IPS-18a (cell line): ENCODE measurements around the gene MACROD2.

Experiments
- H3K27ac ChIP-seq: one replicate; pipeline ENCODE4 v1.5.1; 2013; ENCODE audit warnings: low read length
- H3K27me3 ChIP-seq: one replicate; pipeline ENCODE4 v1.6.1; 2013; ENCODE audit warnings: mild to moderate bottlenecking, low read length; ENCODE audit not compliant: control insufficient read depth, insufficient read depth
- H3K36me3 ChIP-seq: one replicate; pipeline ENCODE4 v1.6.1; 2013; ENCODE audit warnings: low read depth, low read length; ENCODE audit not compliant: control insufficient read depth
- H3K4me1 ChIP-seq: one replicate; pipeline ENCODE4 v1.6.1; 2013; ENCODE audit warnings: low read depth, low read length; ENCODE audit not compliant: control insufficient read depth
- H3K4me3 ChIP-seq: one replicate; pipeline ENCODE4 v1.5.1; 2013; ENCODE audit warnings: low read length
- H3K9ac ChIP-seq: one replicate; pipeline ENCODE4 v1.6.1; 2013; ENCODE audit warnings: mild to moderate bottlenecking, low read length, moderate library complexity
- H3K9me3 ChIP-seq: one replicate; pipeline ENCODE4 v1.6.1; 2013; ENCODE audit warnings: low read depth, low read length; ENCODE audit not compliant: control insufficient read depth

Gene MACROD2

DNA sequence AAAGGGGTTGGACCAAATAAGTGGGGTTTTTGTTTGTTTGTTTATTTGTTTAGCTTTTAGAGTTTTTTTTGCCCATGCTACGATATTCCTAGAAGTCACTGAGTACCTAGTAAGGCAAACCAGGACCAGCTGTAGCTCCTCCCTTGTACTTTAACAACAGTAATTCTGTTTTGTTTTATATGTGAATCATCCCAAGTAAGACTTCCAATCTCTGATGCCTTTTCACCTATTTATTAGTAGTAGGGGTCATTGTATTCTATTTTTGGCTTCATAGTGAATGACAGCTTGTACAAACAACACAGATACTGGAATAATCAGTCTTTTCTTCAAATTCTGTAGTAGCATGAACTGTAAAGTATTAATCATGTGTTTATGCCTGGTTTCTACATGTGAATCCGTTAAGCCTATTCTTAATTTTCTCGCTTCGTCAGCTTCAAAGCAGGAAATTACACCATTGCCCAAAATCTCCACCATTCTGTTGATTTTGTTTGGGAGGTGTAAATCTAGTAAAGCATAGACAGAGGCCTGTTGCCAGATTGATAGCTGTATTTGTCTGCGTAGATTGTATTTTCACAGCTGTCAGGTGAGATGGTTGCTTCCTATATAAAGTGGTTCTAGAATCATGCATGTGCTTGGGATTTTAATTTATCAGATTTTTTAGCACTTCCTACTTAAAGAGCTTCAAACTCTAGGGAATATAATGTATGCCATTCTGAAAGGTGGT is 493.6 kb downstream of the MACROD2 start:
- no peak overlapping the region for H3K9ac ChIP-seq
- no peaks in the 10 kb centered on the region for H3K9me3 ChIP-seq
- no peaks in the 10 kb centered on the region for H3K27me3 ChIP-seq
- H3K4me3 ChIP-seq: no peak overlapping the region
- no peak overlapping the region for H3K27ac ChIP-seq
- no peaks in the 10 kb centered on the region for H3K4me1 ChIP-seq
- no peaks in the 10 kb centered on the region for H3K36me3 ChIP-seq

DNA sequence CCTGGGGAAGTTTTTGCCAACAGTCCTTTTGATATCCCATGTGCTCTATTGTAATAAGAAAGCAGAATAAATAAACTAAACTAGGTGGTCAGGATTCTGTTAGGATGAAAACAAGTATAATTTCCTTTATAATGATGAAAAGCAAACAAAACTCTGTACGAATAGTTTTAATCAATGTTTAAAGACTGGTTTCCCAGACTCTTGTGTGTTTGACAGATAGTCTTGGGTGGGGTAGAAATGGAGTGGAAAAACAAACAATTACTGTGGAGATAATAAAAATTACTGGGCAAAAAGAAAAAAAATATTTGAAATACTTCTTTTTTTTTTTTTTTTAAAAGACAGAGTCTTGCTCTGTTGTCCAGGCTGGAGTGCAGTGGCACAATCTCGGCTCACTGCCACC is 494.2 kb downstream of the MACROD2 start:
- Histone ChIP-seq H3K27ac (no peak overlapping the region), H3K4me1 (no peaks in the 10 kb centered on the region), H3K4me3 (no peak overlapping the region), H3K9ac (no peak overlapping the region), H3K36me3 (no peaks in the 10 kb centered on the region), H3K27me3 (no peaks in the 10 kb centered on the region), H3K9me3 (no peaks in the 10 kb centered on the region)

DNA sequence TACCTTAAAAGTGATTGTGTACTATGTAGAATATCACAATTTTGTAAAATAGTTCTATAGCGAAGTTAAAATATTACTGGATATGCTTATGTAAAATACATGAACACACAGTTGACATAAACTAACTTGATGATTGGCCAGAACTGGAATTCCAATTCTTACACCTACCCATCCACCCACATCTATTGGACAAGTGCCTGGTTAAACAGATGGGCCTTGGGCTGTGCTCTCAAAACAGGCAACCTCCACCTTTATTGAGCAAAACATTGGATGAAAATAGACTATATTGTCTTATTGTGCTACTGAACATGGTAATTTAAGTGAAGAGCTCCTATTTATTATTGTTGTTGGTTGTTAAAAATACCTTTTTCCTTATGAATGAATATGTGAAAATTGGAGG is 496.1 kb downstream of the MACROD2 start:
- H3K4me1 ChIP-seq: no peaks in the 10 kb centered on the region
- H3K9me3 ChIP-seq: no peaks in the 10 kb centered on the region
- H3K27me3 ChIP-seq: no peaks in the 10 kb centered on the region
- no peak overlapping the region for H3K27ac ChIP-seq
- H3K36me3 ChIP-seq: no peaks in the 10 kb centered on the region
- H3K9ac ChIP-seq: no peak overlapping the region
- H3K4me3 ChIP-seq: no peak overlapping the region

DNA sequence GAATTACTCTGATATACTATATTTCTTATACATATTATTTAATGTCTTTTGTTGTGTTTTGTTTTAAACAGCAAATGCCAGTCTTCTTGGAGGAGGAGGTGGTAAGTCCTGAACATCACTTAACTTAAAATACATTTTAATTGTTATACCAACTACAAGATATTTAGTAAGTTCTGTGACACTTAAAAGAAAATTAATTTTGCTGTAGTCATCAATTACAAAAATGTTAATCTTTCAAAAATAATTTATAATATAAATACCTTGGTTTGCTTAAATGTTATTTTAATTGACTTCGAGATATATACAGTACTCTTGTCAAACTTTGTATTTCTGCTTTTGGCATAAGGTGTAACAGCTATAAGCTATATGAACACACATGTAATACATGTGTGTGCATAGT is 498.1 kb downstream of the MACROD2 start:
- H3K27me3 ChIP-seq: no peaks in the 10 kb centered on the region
- no peaks in the 10 kb centered on the region for H3K4me1 ChIP-seq
- H3K27ac ChIP-seq: no peak overlapping the region
- no peaks in the 10 kb centered on the region for H3K36me3 ChIP-seq
- no peak overlapping the region for H3K4me3 ChIP-seq
- no peak overlapping the region for H3K9ac ChIP-seq
- H3K9me3 ChIP-seq: no peaks in the 10 kb centered on the region

DNA sequence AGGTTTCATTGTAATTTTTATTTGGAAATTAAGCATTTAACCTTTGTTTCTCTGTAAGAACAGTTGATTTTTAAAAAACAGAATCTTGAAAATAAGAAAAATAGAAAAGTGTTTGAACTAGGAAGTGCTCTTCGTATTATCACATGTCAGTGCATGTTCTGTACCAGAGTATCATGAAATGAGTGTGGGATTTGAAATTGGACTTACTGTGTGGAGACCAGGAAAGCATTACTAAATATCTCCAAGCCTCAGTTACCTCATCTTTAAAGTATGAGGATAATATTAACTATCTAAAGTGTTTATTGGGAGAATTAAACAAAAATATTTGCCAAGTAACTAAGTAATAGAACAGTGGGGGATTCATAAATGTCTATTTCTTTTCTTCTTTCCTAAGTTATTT is 499.0 kb downstream of the MACROD2 start:
- H3K9me3 ChIP-seq: no peaks in the 10 kb centered on the region
- no peaks in the 10 kb centered on the region for H3K27me3 ChIP-seq
- peaks cover 5% of the 10 kb centered on the region for H3K4me1 ChIP-seq
- no peaks in the 10 kb centered on the region for H3K36me3 ChIP-seq
- H3K27ac ChIP-seq: no peak overlapping the region
- no peak overlapping the region for H3K9ac ChIP-seq
- no peak overlapping the region for H3K4me3 ChIP-seq

DNA sequence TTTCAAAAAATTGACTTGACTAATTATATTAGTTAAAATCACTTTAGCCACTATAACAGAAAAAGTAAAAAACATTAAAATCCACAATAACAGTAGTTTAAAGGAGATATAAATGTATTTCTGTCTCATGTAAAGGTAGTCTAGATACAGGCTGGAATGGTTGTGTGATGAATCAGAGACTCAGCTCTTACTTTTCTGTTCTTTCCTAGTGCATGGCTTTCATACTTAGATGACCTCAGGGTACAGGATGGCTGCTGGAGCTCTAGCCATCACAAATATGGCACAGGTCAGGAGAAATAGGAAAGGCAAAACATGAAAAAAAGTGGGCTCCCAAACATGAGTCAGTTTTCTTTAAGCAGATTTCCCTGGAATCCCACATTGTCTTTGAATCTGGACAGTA is 499.8 kb downstream of the MACROD2 start:
- Histone ChIP-seq H3K9me3 (no peaks in the 10 kb centered on the region), H3K4me1 (peaks cover 5% of the 10 kb centered on the region), H3K36me3 (no peaks in the 10 kb centered on the region), H3K27me3 (no peaks in the 10 kb centered on the region), H3K9ac (no peak overlapping the region), H3K27ac (no peak overlapping the region), H3K4me3 (no peak overlapping the region)

DNA sequence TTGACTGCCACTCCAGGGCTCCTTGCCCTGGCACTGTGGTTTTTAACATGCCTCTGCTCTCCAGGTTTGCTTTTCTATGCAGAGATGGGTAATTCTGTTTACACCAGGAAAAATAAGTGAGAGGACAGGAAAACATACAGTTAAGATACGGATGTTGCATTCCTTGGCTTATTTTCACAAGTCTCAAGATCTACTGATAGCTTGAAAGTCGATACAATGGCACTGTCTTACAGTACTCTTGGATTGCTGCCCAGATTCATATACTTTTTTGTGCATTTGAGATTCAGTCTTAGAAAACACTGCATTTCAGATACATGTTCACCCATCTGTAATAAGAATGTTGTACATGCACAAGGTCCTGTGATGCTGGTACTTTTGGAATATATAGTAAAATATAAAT is 501.7 kb downstream of the MACROD2 start:
- Histone ChIP-seq H3K4me1 (peaks cover 5% of the 10 kb centered on the region), H3K9me3 (no peaks in the 10 kb centered on the region), H3K36me3 (no peaks in the 10 kb centered on the region), H3K27ac (no peak overlapping the region), H3K4me3 (no peak overlapping the region), H3K27me3 (no peaks in the 10 kb centered on the region), H3K9ac (no peak overlapping the region)

DNA sequence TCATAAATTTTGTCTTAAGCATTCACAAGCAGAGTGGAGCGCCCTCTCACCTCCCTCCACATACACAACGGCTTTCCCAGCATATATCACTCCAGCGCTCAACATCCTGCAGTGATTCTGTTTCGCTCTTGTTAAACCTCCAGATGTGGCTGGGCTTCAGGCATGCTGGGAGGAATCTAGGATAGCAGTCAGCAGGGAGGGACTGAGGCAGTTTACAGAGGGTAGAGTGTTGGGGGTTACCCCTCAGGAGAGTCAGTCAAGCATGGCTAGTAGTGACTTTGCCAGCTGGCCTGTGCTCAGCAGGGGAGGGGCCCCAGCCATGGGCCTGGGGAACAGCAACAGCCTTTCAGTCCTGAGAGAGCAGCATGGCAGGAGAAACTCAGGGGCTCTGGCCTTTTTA is 503.5 kb downstream of the MACROD2 start:
- Histone ChIP-seq H3K9ac (no peak overlapping the region), H3K27me3 (no peaks in the 10 kb centered on the region), H3K27ac (no peak overlapping the region), H3K4me1 (peaks cover 5% of the 10 kb centered on the region), H3K36me3 (no peaks in the 10 kb centered on the region), H3K4me3 (no peak overlapping the region), H3K9me3 (no peaks in the 10 kb centered on the region)

DNA sequence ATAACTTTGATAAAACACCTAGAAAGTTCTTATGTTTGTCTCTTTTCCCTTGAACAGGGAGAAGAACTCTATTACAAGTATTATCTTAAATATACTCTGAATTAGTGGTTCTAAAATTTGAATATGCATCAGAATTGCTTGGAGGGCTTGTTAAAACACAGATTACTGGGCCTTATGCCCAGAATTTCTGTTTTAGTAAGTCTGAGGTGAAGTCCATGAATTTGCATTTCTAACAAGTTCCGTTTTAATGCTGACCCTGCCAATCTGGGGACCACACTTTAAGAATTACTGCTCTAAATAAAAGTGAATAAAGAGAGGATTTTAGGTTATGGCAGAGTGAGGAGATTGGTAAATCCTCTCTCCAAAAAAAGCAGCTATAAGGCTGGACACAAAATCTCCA is 510.2 kb downstream of the MACROD2 start:
- H3K9ac ChIP-seq: no peak overlapping the region
- H3K4me1 ChIP-seq: no peaks in the 10 kb centered on the region
- H3K4me3 ChIP-seq: no peak overlapping the region
- H3K27me3 ChIP-seq: no peaks in the 10 kb centered on the region
- H3K36me3 ChIP-seq: no peaks in the 10 kb centered on the region
- no peaks in the 10 kb centered on the region for H3K9me3 ChIP-seq
- no peak overlapping the region for H3K27ac ChIP-seq

DNA sequence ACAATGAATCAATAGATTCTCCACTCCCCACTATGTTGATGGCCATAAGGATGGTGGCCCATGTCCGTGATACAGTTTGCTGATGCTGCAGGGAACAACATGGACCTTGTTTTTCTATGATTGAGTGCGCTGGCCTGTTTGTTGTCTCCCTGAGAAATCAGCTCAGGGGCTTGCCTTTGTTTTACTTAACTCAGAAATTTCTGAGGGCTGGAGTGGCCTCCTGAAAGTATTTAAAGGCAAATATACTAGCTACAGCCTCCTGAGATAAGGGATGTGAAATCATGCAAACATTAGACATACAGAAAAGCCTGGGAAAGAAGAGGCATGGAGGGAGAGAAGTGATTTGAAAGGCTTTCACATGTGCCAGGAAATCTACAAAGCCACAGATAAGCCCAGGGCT is 512.4 kb downstream of the MACROD2 start:
- Histone ChIP-seq H3K36me3 (no peaks in the 10 kb centered on the region), H3K27ac (no peak overlapping the region), H3K9me3 (no peaks in the 10 kb centered on the region), H3K4me1 (no peaks in the 10 kb centered on the region), H3K4me3 (no peak overlapping the region), H3K9ac (no peak overlapping the region), H3K27me3 (no peaks in the 10 kb centered on the region)

DNA sequence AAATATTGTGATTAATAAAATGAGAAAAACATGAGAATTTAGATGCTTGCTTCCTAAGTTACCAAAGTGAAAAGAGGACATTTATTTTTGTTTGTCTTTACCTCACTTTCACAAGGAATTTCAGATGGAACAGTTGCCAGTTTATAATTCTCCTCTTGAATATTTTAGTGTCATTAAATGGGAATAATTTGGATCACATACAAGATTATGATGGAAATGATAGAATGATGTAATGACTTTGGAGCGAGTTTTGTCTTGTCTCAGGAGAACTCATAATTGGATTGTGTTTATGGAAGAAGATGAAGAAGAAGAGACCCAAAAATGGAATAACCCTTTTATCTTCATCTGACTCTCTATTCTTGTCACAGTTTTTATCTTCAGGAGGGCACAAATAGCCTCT is 515.0 kb downstream of the MACROD2 start:
- no peaks in the 10 kb centered on the region for H3K36me3 ChIP-seq
- no peaks in the 10 kb centered on the region for H3K4me1 ChIP-seq
- H3K27ac ChIP-seq: no peak overlapping the region
- H3K9ac ChIP-seq: no peak overlapping the region
- H3K27me3 ChIP-seq: no peaks in the 10 kb centered on the region
- H3K4me3 ChIP-seq: no peak overlapping the region
- no peaks in the 10 kb centered on the region for H3K9me3 ChIP-seq

DNA sequence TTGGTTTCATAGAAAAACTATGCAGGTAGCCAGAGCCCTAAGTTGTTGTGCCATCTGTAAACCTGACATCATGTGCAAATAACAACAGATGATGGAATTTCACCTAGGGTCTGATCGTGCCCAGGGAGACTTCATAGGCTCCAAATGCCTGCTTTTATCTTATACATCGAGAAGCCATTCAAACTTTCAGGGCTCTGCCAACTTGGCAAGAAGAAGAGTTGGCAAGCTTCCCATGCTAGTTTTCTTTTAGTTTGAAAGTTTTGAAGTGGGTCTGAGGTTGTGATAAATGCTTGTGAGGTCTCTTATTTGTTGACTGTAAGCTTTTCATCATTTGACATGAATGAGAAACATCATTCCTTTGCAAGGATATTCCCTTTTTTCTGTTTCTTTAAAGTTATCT is 517.5 kb downstream of the MACROD2 start:
- Histone ChIP-seq H3K4me3 (no peak overlapping the region), H3K4me1 (no peaks in the 10 kb centered on the region), H3K9ac (no peak overlapping the region), H3K27ac (no peak overlapping the region), H3K9me3 (no peaks in the 10 kb centered on the region), H3K27me3 (no peaks in the 10 kb centered on the region), H3K36me3 (no peaks in the 10 kb centered on the region)
